ENCODE data around the gene PDCD1. TPM values are rescaled to one million over a fixed set of nuclear protein-coding genes. Genes with fewer than 3 reads are reported as not detected.

Gene PDCD1
- total RNA-seq, 1 donor: not detected

DNA sequence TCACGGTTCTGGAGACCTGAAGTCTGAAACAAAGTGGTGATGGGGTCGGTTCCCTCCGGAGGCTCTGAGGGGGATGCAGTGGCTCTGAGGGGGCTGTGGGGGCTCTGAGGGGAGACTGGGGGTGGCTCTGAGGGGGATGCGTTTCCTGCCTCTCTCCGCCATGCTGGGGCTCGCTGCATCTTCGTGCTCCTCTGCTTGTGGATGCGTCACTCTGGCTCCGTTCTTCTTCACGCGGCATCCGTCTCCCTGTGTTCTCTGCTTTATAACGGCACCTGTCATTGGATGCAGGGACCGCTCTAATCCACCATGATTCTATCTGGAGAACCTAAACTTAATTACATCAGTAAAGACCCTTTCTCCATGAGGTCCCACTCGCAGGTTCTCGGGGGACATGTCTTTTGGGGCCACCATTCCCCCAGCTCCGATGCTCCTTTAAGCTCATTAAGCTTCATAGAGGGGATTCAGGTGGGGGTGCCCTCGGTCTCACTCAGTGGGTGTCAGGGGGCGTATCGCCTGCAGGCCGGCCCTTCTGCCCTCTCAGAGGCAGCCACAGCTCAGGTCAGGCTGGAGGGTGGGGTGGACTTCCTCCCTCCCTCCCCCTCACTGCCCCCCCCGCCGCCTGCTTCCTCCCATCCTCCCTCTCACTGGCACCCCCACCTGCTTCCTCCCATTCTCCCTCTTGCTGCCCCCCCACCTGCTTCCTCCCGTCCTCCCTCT lies 29.3 kb upstream of the PDCD1 start:
- H3K4me3 ChIP-seq (ENCODE audit: insufficient read depth, low read length): no peak overlapping the region
- no peaks in the 10 kb centered on the region for H3K36me3 ChIP-seq (ENCODE audit: insufficient read depth, low read length)
- H2AFZ ChIP-seq (ENCODE audit: low read length): no peak overlapping the region
- H4K20me1 ChIP-seq (ENCODE audit: insufficient read depth, low read length): no peaks in the 10 kb centered on the region
- no peak for DNase-seq (ENCODE audit: insufficient read length, low spot score, missing footprints)
- H3K27me3 ChIP-seq (ENCODE audit: insufficient read depth, low read length): no peaks in the 10 kb centered on the region
- peaks cover 7% of the 10 kb centered on the region for H3K4me1 ChIP-seq (ENCODE audit: insufficient read depth, low read length)
- TF ChIP-seq, protein P1, sequence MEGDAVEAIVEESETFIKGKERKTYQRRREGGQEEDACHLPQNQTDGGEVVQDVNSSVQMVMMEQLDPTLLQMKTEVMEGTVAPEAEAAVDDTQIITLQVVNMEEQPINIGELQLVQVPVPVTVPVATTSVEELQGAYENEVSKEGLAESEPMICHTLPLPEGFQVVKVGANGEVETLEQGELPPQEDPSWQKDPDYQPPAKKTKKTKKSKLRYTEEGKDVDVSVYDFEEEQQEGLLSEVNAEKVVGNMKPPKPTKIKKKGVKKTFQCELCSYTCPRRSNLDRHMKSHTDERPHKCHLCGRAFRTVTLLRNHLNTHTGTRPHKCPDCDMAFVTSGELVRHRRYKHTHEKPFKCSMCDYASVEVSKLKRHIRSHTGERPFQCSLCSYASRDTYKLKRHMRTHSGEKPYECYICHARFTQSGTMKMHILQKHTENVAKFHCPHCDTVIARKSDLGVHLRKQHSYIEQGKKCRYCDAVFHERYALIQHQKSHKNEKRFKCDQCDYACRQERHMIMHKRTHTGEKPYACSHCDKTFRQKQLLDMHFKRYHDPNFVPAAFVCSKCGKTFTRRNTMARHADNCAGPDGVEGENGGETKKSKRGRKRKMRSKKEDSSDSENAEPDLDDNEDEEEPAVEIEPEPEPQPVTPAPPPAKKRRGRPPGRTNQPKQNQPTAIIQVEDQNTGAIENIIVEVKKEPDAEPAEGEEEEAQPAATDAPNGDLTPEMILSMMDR (IDR thresholded peaks at IDR 0.05; ENCODE audit: extremely low read depth, low read depth, low read length): no peak
- H3K79me2 ChIP-seq (ENCODE audit: insufficient read depth, low read length): no peaks in the 10 kb centered on the region
- H3K4me2 ChIP-seq (ENCODE audit: insufficient read depth, low read length): no peak overlapping the region
- no peaks in the 10 kb centered on the region for H3K9me3 ChIP-seq (ENCODE audit: low read depth, low read length)
- H3K27ac ChIP-seq (ENCODE audit: low read depth, low read length): no peak overlapping the region

DNA sequence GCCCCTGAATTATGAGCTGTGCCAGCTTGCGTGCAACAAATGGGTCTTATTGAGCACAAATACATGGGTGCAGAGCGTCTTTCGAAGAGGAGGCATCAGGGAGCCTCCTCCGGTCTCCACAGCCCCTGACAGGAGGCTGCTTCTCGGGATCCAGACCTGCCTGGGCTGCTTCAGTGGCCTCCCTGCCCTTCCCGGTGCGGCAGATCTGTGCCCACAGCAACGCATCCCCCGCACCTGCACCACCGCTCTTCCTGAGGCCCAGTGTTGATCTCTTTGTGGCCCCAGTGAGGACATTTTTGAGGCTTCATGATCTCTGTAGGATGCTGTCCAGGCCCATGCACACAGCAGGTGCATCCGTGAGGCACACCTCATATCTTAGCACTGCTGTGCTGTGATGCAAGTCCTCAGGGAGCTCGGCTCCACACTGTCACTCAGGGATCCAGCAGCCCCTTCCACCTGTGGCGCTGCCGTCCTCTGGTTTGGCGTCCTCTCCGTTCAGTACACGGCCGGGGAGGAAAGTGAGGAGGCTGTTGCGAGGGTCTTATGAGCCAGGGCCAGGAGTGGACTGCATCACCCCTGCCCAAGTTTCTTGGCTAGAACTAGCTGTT lies 28.2 kb upstream of the PDCD1 start:
- no peaks in the 10 kb centered on the region for H3K27me3 ChIP-seq (ENCODE audit: insufficient read depth, low read length)
- no peaks in the 10 kb centered on the region for H3K9me3 ChIP-seq (ENCODE audit: low read depth, low read length)
- H3K4me3 ChIP-seq (ENCODE audit: insufficient read depth, low read length): no peak overlapping the region
- no peak overlapping the region for H2AFZ ChIP-seq (ENCODE audit: low read length)
- no peak overlapping the region for H3K27ac ChIP-seq (ENCODE audit: low read depth, low read length)
- H3K36me3 ChIP-seq (ENCODE audit: insufficient read depth, low read length): no peaks in the 10 kb centered on the region
- H3K4me2 ChIP-seq (ENCODE audit: insufficient read depth, low read length): no peak overlapping the region
- no peak for DNase-seq (ENCODE audit: insufficient read length, low spot score, missing footprints)
- no peaks in the 10 kb centered on the region for H3K79me2 ChIP-seq (ENCODE audit: insufficient read depth, low read length)
- peaks cover 12% of the 10 kb centered on the region for H3K4me1 ChIP-seq (ENCODE audit: insufficient read depth, low read length)
- TF ChIP-seq, protein P1 (IDR thresholded peaks at IDR 0.05; ENCODE audit: extremely low read depth, low read depth, low read length): no peak
- no peaks in the 10 kb centered on the region for H4K20me1 ChIP-seq (ENCODE audit: insufficient read depth, low read length)

DNA sequence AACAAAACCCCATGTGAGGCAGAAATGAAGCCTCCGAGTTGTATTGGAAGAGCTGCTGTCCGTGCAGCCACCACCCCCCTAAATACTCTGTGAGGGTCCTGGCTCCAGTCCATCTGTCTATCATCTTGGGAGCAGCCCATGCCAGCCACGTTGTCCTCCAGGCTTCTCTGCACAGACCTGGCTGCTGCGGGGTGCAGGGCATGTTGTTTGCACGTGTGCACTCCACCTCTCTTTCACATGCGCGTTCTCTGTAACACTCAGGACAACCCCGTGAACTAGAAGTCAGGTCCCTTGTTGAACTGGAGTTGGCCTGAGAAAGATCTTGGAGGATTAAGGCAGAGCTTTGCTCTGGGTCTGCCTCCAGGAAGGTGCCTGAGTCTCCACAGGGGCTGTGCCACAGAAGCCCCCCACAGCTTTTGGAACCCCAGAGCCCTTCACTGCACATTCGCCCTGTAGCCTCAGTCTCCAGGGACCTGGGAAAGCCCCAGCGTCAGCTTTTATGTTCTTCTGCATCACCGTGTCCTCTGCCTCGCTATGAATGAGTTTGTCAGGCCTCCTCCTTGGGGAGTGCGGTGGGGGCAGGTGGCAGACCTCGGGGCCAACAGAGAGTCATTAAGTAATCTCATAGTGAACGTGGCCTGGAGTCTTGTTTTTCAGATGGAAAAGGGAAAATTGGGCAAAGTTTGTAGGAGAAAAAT lies 27.4 kb upstream of the PDCD1 start:
- TF ChIP-seq, protein P1 (IDR thresholded peaks at IDR 0.05; ENCODE audit: extremely low read depth, low read depth, low read length): no peak
- no peaks in the 10 kb centered on the region for H4K20me1 ChIP-seq (ENCODE audit: insufficient read depth, low read length)
- H3K4me3 ChIP-seq (ENCODE audit: insufficient read depth, low read length): no peak overlapping the region
- no peaks in the 10 kb centered on the region for H3K79me2 ChIP-seq (ENCODE audit: insufficient read depth, low read length)
- H3K4me2 ChIP-seq (ENCODE audit: insufficient read depth, low read length): no peak overlapping the region
- peaks cover 17% of the 10 kb centered on the region for H3K4me1 ChIP-seq (ENCODE audit: insufficient read depth, low read length)
- no peak overlapping the region for H2AFZ ChIP-seq (ENCODE audit: low read length)
- no peak for DNase-seq (ENCODE audit: insufficient read length, low spot score, missing footprints)
- H3K27me3 ChIP-seq (ENCODE audit: insufficient read depth, low read length): no peaks in the 10 kb centered on the region
- no peak overlapping the region for H3K27ac ChIP-seq (ENCODE audit: low read depth, low read length)
- H3K9me3 ChIP-seq (ENCODE audit: low read depth, low read length): no peaks in the 10 kb centered on the region
- no peaks in the 10 kb centered on the region for H3K36me3 ChIP-seq (ENCODE audit: insufficient read depth, low read length)
